GM12878 (cell line): ENCODE data around the gene ZKSCAN2. TPM values are rescaled to one million over a fixed set of nuclear protein-coding genes. Genes with fewer than 3 reads are reported as not detected.

ENCODE experiments used
- ASH2L ChIP-seq: fragments of 300-600, 200-600 bp; sonication (generic); IDR thresholded peaks from 2 replicates; pipeline ENCODE4 v1.6.1; 2017; ENCODE audit warnings: low read depth, mild to moderate bottlenecking, borderline replicate concordance
- BACH1 ChIP-seq: fragments of 450-650 bp; IDR thresholded peaks from 2 replicates; pipeline ENCODE4 v1.6.1; 2017; ENCODE audit warnings: mild to moderate bottlenecking, borderline replicate concordance
- BHLHE40 ChIP-seq, 2 experiments: fragments of 450-650 bp in 1 of 2; IDR thresholded peaks; 2 replicates each; pipeline ENCODE4 v1.6.1; 2011 to 2017; ENCODE audit warnings: low read depth in 2 of 2, borderline replicate concordance in 1 of 2, improper control_type of control experiment in 1 of 2, low read length in 1 of 2, mild to moderate bottlenecking in 1 of 2
- E4F1 ChIP-seq: fragments of 450-650 bp; IDR thresholded peaks from 2 replicates; pipeline ENCODE4 v1.6.1; 2018; ENCODE audit warnings: borderline replicate concordance, mild to moderate bottlenecking; ENCODE audit not compliant: partially characterized antibody
- EED ChIP-seq: sonication (generic); IDR thresholded peaks from 2 replicates; pipeline ENCODE4 v1.6.1; 2016; ENCODE audit warnings: antibody characterized with exemption, low read depth
- GATAD2B ChIP-seq: fragments of 450-650 bp; conservative IDR thresholded peaks from 2 replicates; pipeline ENCODE4 v1.6.1; 2017; ENCODE audit warnings: low read depth, mild to moderate bottlenecking, moderate library complexity
- HDAC6 ChIP-seq: fragments of 200-600 bp; sonication (generic); IDR thresholded peaks from one replicate; pipeline ENCODE4 v1.8.0; 2017; ENCODE audit warnings: antibody characterized with exemption; ENCODE audit not compliant: unreplicated experiment
- KLF5 ChIP-seq: fragments of 450-650 bp; IDR thresholded peaks from 2 replicates; pipeline ENCODE4 v1.6.1; 2014; ENCODE audit warnings: mild to moderate bottlenecking; ENCODE audit not compliant: partially characterized antibody
- LARP7 ChIP-seq: fragments of 450-650 bp; IDR thresholded peaks from 2 replicates; pipeline ENCODE4 v1.6.1; 2017; ENCODE audit warnings: mild to moderate bottlenecking
- NKRF ChIP-seq: fragments of 450-650 bp; conservative IDR thresholded peaks from 2 replicates; pipeline ENCODE4 v1.6.1; 2017; ENCODE audit warnings: mild to moderate bottlenecking, moderate library complexity
- NR2F1 ChIP-seq: fragments of 450-650 bp; conservative IDR thresholded peaks from 2 replicates; pipeline ENCODE4 v1.6.1; 2017; ENCODE audit warnings: mild to moderate bottlenecking
- PKNOX1 ChIP-seq: fragments of 450-650 bp; IDR thresholded peaks from 2 replicates; pipeline ENCODE4 v1.6.1; 2016; ENCODE audit warnings: mild to moderate bottlenecking
- PML ChIP-seq: IDR thresholded peaks from 2 replicates; pipeline ENCODE4 v1.6.1; 2012; ENCODE audit warnings: low read length, inconsistent platforms
- POLR2A ChIP-seq: IDR thresholded peaks from 2 replicates; pipeline ENCODE4 v1.6.1; 2011; ENCODE audit warnings: low read depth, mild to moderate bottlenecking, low read length
- POLR2AphosphoS2 ChIP-seq: IDR thresholded peaks from 2 replicates; pipeline ENCODE4 v1.6.1; 2011; ENCODE audit warnings: low read depth, mild to moderate bottlenecking, low read length, improper control_type of control experiment, moderate library complexity
- POLR2AphosphoS5 ChIP-seq: IDR thresholded peaks from 2 replicates; pipeline ENCODE4 v1.6.1; 2011; ENCODE audit warnings: mild to moderate bottlenecking, low read length, inconsistent platforms
- PRDM15 ChIP-seq: fragments of 450-650 bp; formaldehyde crosslinking; IDR thresholded peaks from 2 replicates; pipeline ENCODE4 v1.4.0; 2020; ENCODE audit warnings: mild to moderate bottlenecking, moderate library complexity
- RAD51 ChIP-seq: fragments of 450-650 bp; IDR thresholded peaks from 2 replicates; pipeline ENCODE4 v1.6.1; 2016; ENCODE audit warnings: moderate library complexity, mild to moderate bottlenecking, inconsistent platforms
- RELA ChIP-seq: fragments of 450-650 bp; IDR thresholded peaks from 2 replicates; pipeline ENCODE4 v1.8.0; 2014; ENCODE audit warnings: borderline replicate concordance; ENCODE audit not compliant: partially characterized antibody
- RUNX3 ChIP-seq: IDR thresholded peaks from 2 replicates; pipeline ENCODE4 v1.6.1; 2012; ENCODE audit warnings: low read length, inconsistent platforms
- USF2 ChIP-seq: IDR thresholded peaks from 2 replicates; pipeline ENCODE4 v1.6.1; 2011; ENCODE audit warnings: low read depth, low read length, improper control_type of control experiment, borderline replicate concordance
- WRNIP1 ChIP-seq: IDR thresholded peaks from 2 replicates; pipeline ENCODE4 v1.6.1; 2011; ENCODE audit warnings: low read depth, low read length, improper control_type of control experiment, borderline replicate concordance
- polyA plus RNA-seq, 11 experiments: library from polyadenylated mRNA; depleted of rRNA in 4 of 11; unstranded in 6 of 11; stranded (reverse) in 5 of 11; fragments of >200 nt; fragmentation: Nextera tagmentation in 4 of 11; fragmentation: Illumina TruSeq in 1 of 11; extraction: Ambion mirVana in 4 of 11; extraction: Trizol in 1 of 11; gene quantifications; 1 replicate in 1 of 11; 2 replicates in 10 of 11; pipeline versions ENCODE4 v1.2.1 to v1.2.3, GENCODE V29; 2011 to 2016; ENCODE audit warnings: inconsistent platforms in 2 of 11, missing spikeins in 2 of 11, low read depth in 1 of 11
- total RNA-seq, 4 experiments: library from RNA; depleted of rRNA in 3 of 4; stranded (reverse); fragments of >200 nt in 3 of 4; fragmentation: Illumina TruSeq in 1 of 4; extraction: Trizol in 1 of 4; gene quantifications; 2 replicates each; pipeline versions ENCODE4 v1.2.1 to v1.2.3, GENCODE V29; 2013 to 2021

Gene ZKSCAN2
- total and polyA plus RNA-seq, 10 of the 15 experiments (the other 5 are each of a cell fraction or from before 2014, with no cell fraction given), result 0.75 to 6.6 (median 2.9) TPM

GRCh38 chr16:25257470-25257955, at the start of gene ZKSCAN2 (continued):
- TF ChIP-seq E4F1 (no peak), BHLHE40 (IDR thresholded peaks at IDR 0.05; ENCODE audit: borderline replicate concordance in 1 of 2, low read depth in 2 of 2, low read length in 1 of 2) (peak; percentile 66 to 83; a peak in 3 of 4 replicates), USF2 (no peak), POLR2AphosphoS5 (peak; percentile 69), POLR2AphosphoS2 (peak; percentile 38; the same call in 1 of the 2 replicates), PRDM15 (CRISPR knock-in tag) (no peak), LARP7 (peak; percentile 94), ASH2L (no peak), RELA (no peak), HDAC6 (no peak), GATAD2B (peak; percentile 75), POLR2A (peak; percentile 88), WRNIP1 (no peak), PKNOX1 (no peak), PML (peak; percentile 74), NR2F1 (peak; percentile 86), KLF5 (no peak), EED (no peak), BACH1 (peak; percentile 84), RUNX3 (peak; percentile 60), NKRF (peak; percentile 78), RAD51 (no peak)
